IMR-90 (cell line): Measurements from ENCODE around the gene CYB5B.

Source experiments
- MAZ ChIP-seq: IDR thresholded peaks from 2 replicates; pipeline ENCODE4 v1.6.1; 2012; ENCODE audit warnings: low read depth, mild to moderate bottlenecking, low read length, improper control_type of control experiment, moderate library complexity, borderline replicate concordance
- POLR2A ChIP-seq: IDR thresholded peaks from 2 replicates; pipeline ENCODE4 v1.6.1; 2012; ENCODE audit warnings: mild to moderate bottlenecking, low read depth, low read length

DNA sequence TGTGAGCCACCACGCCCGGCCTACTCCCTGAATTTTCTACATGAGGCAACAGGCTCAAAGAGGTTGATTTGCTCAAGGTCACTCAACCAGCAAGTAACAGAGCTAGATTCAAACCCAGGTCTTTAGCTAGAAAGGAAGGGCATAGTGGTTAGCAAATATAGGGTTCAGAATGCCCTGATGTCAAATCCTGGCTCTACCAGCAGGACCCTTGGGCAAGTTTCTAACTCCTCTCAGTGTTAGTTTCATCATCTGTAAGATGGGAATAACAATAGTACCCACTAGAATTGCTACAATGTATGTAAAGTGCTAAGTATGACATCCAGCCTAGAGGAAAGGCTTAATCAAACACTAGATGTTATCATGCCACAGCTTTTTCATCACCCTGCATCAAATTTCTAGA lies 19.1 kb upstream of the CYB5B start:
- no peak for TF ChIP-seq MAZ
- TF ChIP-seq POLR2A, result no peak
